Tibial nerve (tissue), 4 donors: ENCODE measurements around the gene NTM. TPM values are rescaled to one million over a fixed set of nuclear protein-coding genes. Genes with fewer than 3 reads are reported as not detected.

Source experiments
- DNase-seq, 2 donors: peaks; one replicate each; pipeline ENCODE4 v3.0.0-alpha.2; 2019; ENCODE audit warnings: low spot score in 2 of 2
- H3K27ac ChIP-seq, 4 donors: fragments of 200-600 bp; sonication (generic) in 3 of 4; one replicate each; pipeline ENCODE4 v1.5.1; 2017 to 2019; ENCODE audit warnings: mild to moderate bottlenecking in 1 of 4
- H3K27me3 ChIP-seq, 2 donors: fragments of 200-600 bp; sonication (generic) in 1 of 2; one replicate each; pipeline versions ENCODE4 v1.5.1 to v1.6.0; 2017 to 2019
- H3K36me3 ChIP-seq, 3 donors: fragments of 200-600 bp; sonication (generic); one replicate each; pipeline ENCODE4 v1.5.1; 2018 to 2019
- H3K4me1 ChIP-seq, 4 donors: fragments of 200-600 bp; sonication (generic) in 3 of 4; one replicate each; pipeline ENCODE4 v1.5.1; 2017 to 2019
- H3K4me3 ChIP-seq, 4 donors: fragments of 200-600 bp; sonication (generic) in 3 of 4; one replicate each; pipeline ENCODE4 v1.5.1; 2017 to 2019; ENCODE audit warnings: mild to moderate bottlenecking in 1 of 4, moderate library complexity in 1 of 4
- H3K9me3 ChIP-seq, 4 donors: fragments of 200-600 bp; sonication (generic) in 3 of 4; one replicate each; pipeline ENCODE4 v1.5.1; 2017 to 2019
- EP300 ChIP-seq, 2 donors: sonication (generic); formaldehyde crosslinking; IDR thresholded peaks; one replicate each; pipeline ENCODE4 v1.6.1; 2017; ENCODE audit warnings: antibody characterized with exemption in 2 of 2, mild to moderate bottlenecking in 1 of 2
- POLR2A ChIP-seq, 2 donors: fragments of 450-650 bp; IDR thresholded peaks; one replicate each; pipeline ENCODE4 v1.6.1; 2017; ENCODE audit warnings: antibody characterized with exemption in 2 of 2, mild to moderate bottlenecking in 2 of 2, moderate library complexity in 2 of 2
- WGBS, 2 donors: methylation state at CpG; one replicate each; pipeline ENCODE4 v1.1.5; 2018; 5-methylcytosine and 5-hydroxymethylcytosine counted together
- total RNA-seq, 4 donors: library from RNA; depleted of rRNA; stranded (reverse); fragments of >200 nt; gene quantifications; one replicate each; pipeline ENCODE4 v1.1.0, GENCODE V29; 2016
- TF ChIP-seq, protein P1 (sequence below), 5 experiments: fragments of 200-600 bp in 3 of 5; fragments of 450-650 bp in 2 of 5; sonication (generic) in 3 of 5; IDR thresholded peaks; one replicate each; pipeline ENCODE4 v1.5.1; 2016 to 2019; ENCODE audit warnings: antibody characterized with exemption in 5 of 5, mild to moderate bottlenecking in 3 of 5, moderate library complexity in 2 of 5

Gene NTM
- total RNA-seq, 4 donors from 2014 or later = 3.7 to 11.4 (median 10.8) TPM

- no peaks in the 10 kb centered on the region for H3K27me3 ChIP-seq
- H3K9me3 ChIP-seq = no peaks in the 10 kb centered on the region
- no peak for DNase-seq
- no peak overlapping the region for H3K4me3 ChIP-seq
- TF ChIP-seq EP300 (IDR thresholded peaks at IDR 0.05) (no peak), POLR2A (IDR thresholded peaks at IDR 0.05) (no peak)
- TF ChIP-seq, protein P1, sequence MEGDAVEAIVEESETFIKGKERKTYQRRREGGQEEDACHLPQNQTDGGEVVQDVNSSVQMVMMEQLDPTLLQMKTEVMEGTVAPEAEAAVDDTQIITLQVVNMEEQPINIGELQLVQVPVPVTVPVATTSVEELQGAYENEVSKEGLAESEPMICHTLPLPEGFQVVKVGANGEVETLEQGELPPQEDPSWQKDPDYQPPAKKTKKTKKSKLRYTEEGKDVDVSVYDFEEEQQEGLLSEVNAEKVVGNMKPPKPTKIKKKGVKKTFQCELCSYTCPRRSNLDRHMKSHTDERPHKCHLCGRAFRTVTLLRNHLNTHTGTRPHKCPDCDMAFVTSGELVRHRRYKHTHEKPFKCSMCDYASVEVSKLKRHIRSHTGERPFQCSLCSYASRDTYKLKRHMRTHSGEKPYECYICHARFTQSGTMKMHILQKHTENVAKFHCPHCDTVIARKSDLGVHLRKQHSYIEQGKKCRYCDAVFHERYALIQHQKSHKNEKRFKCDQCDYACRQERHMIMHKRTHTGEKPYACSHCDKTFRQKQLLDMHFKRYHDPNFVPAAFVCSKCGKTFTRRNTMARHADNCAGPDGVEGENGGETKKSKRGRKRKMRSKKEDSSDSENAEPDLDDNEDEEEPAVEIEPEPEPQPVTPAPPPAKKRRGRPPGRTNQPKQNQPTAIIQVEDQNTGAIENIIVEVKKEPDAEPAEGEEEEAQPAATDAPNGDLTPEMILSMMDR (IDR thresholded peaks at IDR 0.05) = no peak
- WGBS, 2 donors = 47 to 72% methylated on average over 4 of the region's 4 CpGs
- H3K36me3 ChIP-seq = no peaks in the 10 kb centered on the region
- H3K27ac ChIP-seq = no peak overlapping the region
- no peaks in the 10 kb centered on the region for H3K4me1 ChIP-seq
These were observed 443.7 kb downstream of the NTM start for GRCh38 chr11:131814108-131814507.

DNA sequence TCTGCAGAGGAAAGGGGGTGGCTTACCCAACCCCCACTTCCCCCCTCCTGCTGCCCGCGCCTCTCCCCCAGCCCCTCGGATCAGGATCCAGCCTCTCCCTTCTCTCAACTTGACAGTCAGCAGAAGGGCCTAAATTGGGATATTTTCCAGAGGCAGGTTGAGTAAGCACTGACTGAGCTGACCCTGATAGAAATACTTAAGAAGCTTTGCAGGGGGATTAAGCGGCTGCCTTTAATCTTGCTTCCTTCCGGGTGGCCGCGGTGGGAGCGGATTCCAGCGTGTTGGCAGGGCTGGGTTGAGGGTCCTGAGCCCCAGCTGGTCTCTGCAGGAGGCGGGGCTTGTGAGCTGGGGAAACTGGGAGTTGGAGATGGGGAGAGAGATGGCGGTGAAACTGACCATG is 445.2 kb downstream of the NTM start:
- DNase-seq = no peak
- TF ChIP-seq, protein P1 (IDR thresholded peaks at IDR 0.05) = no peak
- no peak for TF ChIP-seq EP300 (IDR thresholded peaks at IDR 0.05)
- no peak for TF ChIP-seq POLR2A (IDR thresholded peaks at IDR 0.05)
- Histone ChIP-seq H3K4me3 (no peak overlapping the region), H3K9me3 (no peaks in the 10 kb centered on the region), H3K27me3 (no peaks in the 10 kb centered on the region), H3K4me1 (no peaks in the 10 kb centered on the region), H3K27ac (no peak overlapping the region), H3K36me3 (no peaks in the 10 kb centered on the region)
- WGBS, 2 donors = 32 to 34% methylated on average over 11 of the region's 11 CpGs

- TF ChIP-seq POLR2A (IDR thresholded peaks at IDR 0.05) (no peak), EP300 (IDR thresholded peaks at IDR 0.05) (no peak)
- TF ChIP-seq, protein P1 (IDR thresholded peaks at IDR 0.05) = no peak
- H3K4me3 ChIP-seq = no peak overlapping the region
- H3K27me3 ChIP-seq = no peaks in the 10 kb centered on the region
- DNase-seq = no peak
- WGBS, 2 donors = 85 to 88% methylated on average over 5 of the region's 5 CpGs
- no peaks in the 10 kb centered on the region for H3K36me3 ChIP-seq
- H3K27ac ChIP-seq = no peak overlapping the region
- no peaks in the 10 kb centered on the region for H3K4me1 ChIP-seq
- H3K9me3 ChIP-seq = no peaks in the 10 kb centered on the region
These were observed 445.6 kb downstream of the NTM start for GRCh38 chr11:131816051-131816450.

DNA sequence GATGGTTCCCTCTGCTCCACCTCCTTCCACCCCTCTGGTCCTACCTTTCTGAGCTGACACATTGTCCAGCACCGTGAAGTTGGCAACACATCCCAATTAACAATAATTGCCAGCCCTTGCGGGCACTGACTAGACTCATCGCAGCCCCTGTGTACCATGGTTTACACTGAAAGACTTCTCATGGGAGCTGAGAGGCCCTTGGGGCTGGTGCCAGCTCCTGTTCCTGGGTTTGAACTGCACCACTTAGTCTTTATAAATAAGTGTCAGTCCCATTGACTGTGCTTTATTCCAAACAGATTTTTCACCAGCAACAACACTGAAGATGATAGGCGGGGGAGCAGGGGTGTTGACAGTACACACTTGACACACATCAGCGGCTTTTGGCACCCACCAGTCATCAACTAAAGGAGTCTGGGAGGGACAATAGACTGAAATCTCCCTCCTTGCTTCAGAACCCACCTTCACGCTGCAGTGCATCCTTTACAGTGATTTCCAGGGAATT is 447.3 kb downstream of the NTM start:
- 93% methylated on average over 6 of the region's 6 CpGs for WGBS, 2 donors
- no peak for DNase-seq
- Histone ChIP-seq H3K9me3 (no peaks in the 10 kb centered on the region), H3K4me3 (no peak overlapping the region), H3K36me3 (no peaks in the 10 kb centered on the region), H3K27me3 (no peaks in the 10 kb centered on the region), H3K4me1 (no peaks in the 10 kb centered on the region), H3K27ac (no peak overlapping the region)
- no peak for TF ChIP-seq EP300 (IDR thresholded peaks at IDR 0.05)
- TF ChIP-seq, protein P1 (IDR thresholded peaks at IDR 0.05) = no peak
- no peak for TF ChIP-seq POLR2A (IDR thresholded peaks at IDR 0.05)

DNA sequence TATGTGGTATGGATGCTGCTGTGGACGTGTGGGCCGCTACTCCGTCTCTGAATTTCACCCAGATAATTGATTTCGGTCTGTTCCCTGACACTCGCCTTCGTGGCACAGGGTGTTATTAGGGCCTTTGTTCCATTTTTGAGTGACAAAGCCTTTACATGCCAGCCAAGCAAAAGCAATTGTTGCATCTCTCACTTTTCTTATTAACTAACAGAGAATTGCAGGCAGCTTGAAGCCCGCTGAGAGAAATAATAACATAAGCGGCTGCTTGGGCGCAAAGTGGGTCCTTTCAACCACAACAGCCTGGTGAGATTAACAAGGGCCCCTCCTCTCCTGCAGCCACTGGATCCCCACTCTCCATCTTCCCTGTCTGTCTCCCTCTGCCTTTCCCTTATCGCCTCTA is 449.4 kb downstream of the NTM start:
- TF ChIP-seq POLR2A (IDR thresholded peaks at IDR 0.05) = no peak
- TF ChIP-seq EP300 (IDR thresholded peaks at IDR 0.05) = no peak
- TF ChIP-seq, protein P1 (IDR thresholded peaks at IDR 0.05) = no peak
- H3K4me3 ChIP-seq = no peak overlapping the region
- WGBS, 2 donors = 88 to 90% methylated on average over 10 of the region's 10 CpGs

More for the DNA sequence above, 449.4 kb downstream of the NTM start:
- Histone ChIP-seq H3K4me1 (peaks cover 0 to 5% (median 0%) of the 10 kb centered on the region in 4 donors), H3K9me3 (no peaks in the 10 kb centered on the region), H3K27me3 (no peaks in the 10 kb centered on the region), H3K36me3 (no peaks in the 10 kb centered on the region), H3K27ac (no peak overlapping the region)
- no peak for DNase-seq
